ENCODE measurements around the gene NNT. TPM values are rescaled to one million over a fixed set of nuclear protein-coding genes. Genes with fewer than 3 reads are reported as not detected.

The NNT gene
- total and polyA plus RNA-seq, 2 experiments from 2014 or later: 55.3 to 102 TPM

DNA sequence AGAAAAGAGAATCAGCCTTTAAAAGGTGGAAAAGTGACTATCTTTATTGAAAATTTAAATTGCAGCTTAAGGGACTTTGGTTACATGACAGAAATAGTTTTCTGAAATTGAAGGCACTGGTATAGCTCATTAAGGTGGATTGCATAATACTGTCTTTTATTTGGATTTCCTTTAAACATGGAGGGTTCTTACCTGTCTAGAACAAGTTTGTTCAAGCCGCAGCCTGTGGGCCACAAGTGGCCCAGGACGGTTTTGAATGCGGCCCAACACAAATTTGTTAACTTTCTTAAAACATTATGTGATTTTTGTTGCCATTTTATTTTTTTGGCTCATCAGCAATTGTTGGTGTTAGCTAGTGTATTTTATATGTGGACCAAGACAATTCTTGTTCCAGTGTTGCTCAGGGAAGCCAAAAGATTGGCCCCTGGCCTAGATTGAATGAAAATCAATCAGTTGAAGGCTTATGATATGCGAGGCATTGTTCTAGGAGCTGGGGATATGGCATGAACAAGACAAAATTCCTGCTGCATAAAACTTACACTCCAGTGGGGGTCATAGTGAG is 18.0 kb downstream of the NNT start:
- Histone ChIP-seq H3K36me3 (replicated peaks; ENCODE audit: insufficient read depth, low read depth) (no peaks in the 10 kb centered on the region), H3K27me3 (no peaks in the 10 kb centered on the region), H3K79me2 (no peaks in the 10 kb centered on the region), H3K9me3 (ENCODE audit: low read depth) (no peaks in the 10 kb centered on the region), H3K4me2 (no peak overlapping the region), H3K4me1 (ENCODE audit: insufficient read depth) (no peaks in the 10 kb centered on the region), H2AFZ (no peak overlapping the region), H3K9me2 (replicated peaks; ENCODE audit: insufficient read depth) (no peaks in the 10 kb centered on the region), H4K20me1 (ENCODE audit: insufficient read depth, poor library complexity, severe bottlenecking) (no peaks in the 10 kb centered on the region), H3K4me3 (no peak overlapping the region), H3K27ac (no peak overlapping the region)
- DNase-seq (ENCODE audit: low spot score): no peak
- no peak for TF ChIP-seq EZH2 (IDR thresholded peaks at IDR 0.05; ENCODE audit: borderline replicate concordance)
- whole genome bisulfite sequencing (ENCODE audit: low lambda C conversion rate, missing lambda C conversion rate): 93% methylated on average over 4 of the region's 4 CpGs

DNA sequence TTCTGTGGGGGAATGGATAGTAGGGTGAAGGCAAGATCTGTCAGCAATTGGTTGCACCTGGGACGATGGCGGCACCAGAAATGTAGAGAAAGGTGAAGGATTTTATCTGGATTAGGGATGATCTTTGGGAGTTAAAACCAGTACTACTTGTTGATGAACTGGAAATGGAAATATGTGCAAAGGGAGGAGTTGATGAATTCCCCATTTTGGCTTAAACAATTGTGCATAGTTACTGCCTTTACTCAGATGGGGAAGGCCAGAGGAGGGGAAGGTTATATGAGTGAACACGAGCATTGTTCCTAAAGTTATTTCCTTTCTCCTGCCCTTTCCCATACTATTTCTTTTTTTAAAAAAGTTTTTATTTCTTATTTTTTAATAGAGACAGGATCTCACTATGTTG is 19.1 kb downstream of the NNT start:
- H3K27ac ChIP-seq: no peak overlapping the region
- no peaks in the 10 kb centered on the region for H3K36me3 ChIP-seq (replicated peaks; ENCODE audit: insufficient read depth, low read depth)
- 99% methylated on average over 3 of the region's 3 CpGs for WGBS (ENCODE audit: low lambda C conversion rate, missing lambda C conversion rate)

DNA sequence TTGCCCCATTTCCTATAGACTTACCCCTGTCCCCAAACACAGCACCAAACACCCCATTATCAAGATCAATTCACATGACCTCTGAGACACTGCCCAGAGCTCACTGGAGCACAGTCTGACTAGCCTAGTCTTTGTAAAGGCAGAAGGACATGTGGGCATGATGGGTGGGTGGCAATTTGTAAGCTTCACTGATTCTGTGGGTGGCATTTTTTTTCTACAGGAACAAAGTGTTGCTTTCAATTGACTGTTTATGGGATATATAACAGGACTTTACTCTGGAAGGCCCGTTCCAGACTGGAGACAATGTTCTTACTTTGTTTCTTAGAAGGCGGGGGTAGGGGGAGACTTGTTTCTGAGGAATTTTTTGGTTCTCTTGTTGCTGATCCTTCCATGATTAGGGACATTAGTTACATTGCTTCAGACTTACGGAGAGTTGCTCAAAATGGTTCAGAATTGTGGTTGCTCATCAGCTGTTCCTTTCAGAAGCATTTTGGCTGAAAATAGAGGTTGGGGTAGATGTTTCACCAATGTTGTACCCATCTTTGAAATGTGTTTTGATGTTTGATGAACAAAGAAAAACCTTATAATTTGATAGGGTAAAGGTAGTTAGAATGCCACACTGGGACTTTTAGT is 20.2 kb downstream of the NNT start:
- no peak overlapping the region for H2AFZ ChIP-seq

More for the DNA sequence above, 19.1 kb downstream of the NNT start:
- no peaks in the 10 kb centered on the region for H3K27me3 ChIP-seq
- H2AFZ ChIP-seq: no peak overlapping the region
- no peak overlapping the region for H3K4me3 ChIP-seq
- no peaks in the 10 kb centered on the region for H4K20me1 ChIP-seq (ENCODE audit: insufficient read depth, poor library complexity, severe bottlenecking)
- TF ChIP-seq EZH2phosphoT487 (IDR thresholded peaks at IDR 0.05; ENCODE audit: low read depth, severe bottlenecking, unreplicated experiment): no peak
- TF ChIP-seq, protein P1, sequence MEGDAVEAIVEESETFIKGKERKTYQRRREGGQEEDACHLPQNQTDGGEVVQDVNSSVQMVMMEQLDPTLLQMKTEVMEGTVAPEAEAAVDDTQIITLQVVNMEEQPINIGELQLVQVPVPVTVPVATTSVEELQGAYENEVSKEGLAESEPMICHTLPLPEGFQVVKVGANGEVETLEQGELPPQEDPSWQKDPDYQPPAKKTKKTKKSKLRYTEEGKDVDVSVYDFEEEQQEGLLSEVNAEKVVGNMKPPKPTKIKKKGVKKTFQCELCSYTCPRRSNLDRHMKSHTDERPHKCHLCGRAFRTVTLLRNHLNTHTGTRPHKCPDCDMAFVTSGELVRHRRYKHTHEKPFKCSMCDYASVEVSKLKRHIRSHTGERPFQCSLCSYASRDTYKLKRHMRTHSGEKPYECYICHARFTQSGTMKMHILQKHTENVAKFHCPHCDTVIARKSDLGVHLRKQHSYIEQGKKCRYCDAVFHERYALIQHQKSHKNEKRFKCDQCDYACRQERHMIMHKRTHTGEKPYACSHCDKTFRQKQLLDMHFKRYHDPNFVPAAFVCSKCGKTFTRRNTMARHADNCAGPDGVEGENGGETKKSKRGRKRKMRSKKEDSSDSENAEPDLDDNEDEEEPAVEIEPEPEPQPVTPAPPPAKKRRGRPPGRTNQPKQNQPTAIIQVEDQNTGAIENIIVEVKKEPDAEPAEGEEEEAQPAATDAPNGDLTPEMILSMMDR (IDR thresholded peaks at IDR 0.05; ENCODE audit: poor library complexity): no peak
- TF ChIP-seq EZH2 (IDR thresholded peaks at IDR 0.05; ENCODE audit: borderline replicate concordance): no peak
- no peaks in the 10 kb centered on the region for H3K9me3 ChIP-seq (ENCODE audit: low read depth)
- no peaks in the 10 kb centered on the region for H3K9me2 ChIP-seq (replicated peaks; ENCODE audit: insufficient read depth)
- H3K79me2 ChIP-seq: no peaks in the 10 kb centered on the region
- H3K4me2 ChIP-seq: no peak overlapping the region
- DNase-seq (ENCODE audit: low spot score): no peak
- no peaks in the 10 kb centered on the region for H3K4me1 ChIP-seq (ENCODE audit: insufficient read depth)

DNA sequence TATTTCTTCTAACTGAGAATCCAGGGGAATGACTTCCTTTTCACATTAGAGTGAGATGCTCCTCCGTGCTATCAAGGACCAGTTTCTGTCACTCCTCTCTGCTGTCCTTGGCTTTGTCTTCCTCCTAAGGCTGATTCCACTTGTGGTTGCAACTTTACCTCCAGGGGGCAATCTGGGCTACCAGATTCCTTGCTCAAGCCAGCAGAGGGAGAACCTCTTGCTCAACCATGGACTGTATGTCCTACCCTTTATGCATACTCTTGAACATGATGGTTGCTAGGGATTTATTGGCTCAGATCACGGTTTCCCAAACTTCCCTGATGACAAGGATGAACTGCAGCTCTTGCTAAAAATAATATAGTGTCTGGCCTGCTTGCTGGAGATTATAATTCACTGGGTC is 24.0 kb downstream of the NNT start:
- peak; percentile 39 for DNase-seq (ENCODE audit: low spot score)

More for the DNA sequence above, 20.2 kb downstream of the NNT start:
- Histone ChIP-seq H3K79me2 (no peaks in the 10 kb centered on the region), H3K9me2 (replicated peaks; ENCODE audit: insufficient read depth) (no peaks in the 10 kb centered on the region), H3K27ac (no peak overlapping the region), H3K4me2 (no peak overlapping the region), H3K4me1 (ENCODE audit: insufficient read depth) (no peaks in the 10 kb centered on the region), H4K20me1 (ENCODE audit: insufficient read depth, poor library complexity, severe bottlenecking) (no peaks in the 10 kb centered on the region), H3K4me3 (no peak overlapping the region), H3K9me3 (ENCODE audit: low read depth) (no peaks in the 10 kb centered on the region), H3K36me3 (replicated peaks; ENCODE audit: insufficient read depth, low read depth) (no peaks in the 10 kb centered on the region), H3K27me3 (no peaks in the 10 kb centered on the region)
- DNase-seq (ENCODE audit: low spot score): no peak
- WGBS (ENCODE audit: low lambda C conversion rate, missing lambda C conversion rate): 89% methylated on average over 3 of the region's 3 CpGs
- TF ChIP-seq EZH2phosphoT487 (IDR thresholded peaks at IDR 0.05; ENCODE audit: low read depth, severe bottlenecking, unreplicated experiment) (no peak), EZH2 (IDR thresholded peaks at IDR 0.05; ENCODE audit: borderline replicate concordance) (no peak)
- TF ChIP-seq, protein P1 (IDR thresholded peaks at IDR 0.05; ENCODE audit: poor library complexity): no peak

More for the DNA sequence above, 24.0 kb downstream of the NNT start:
- Histone ChIP-seq H3K36me3 (replicated peaks; ENCODE audit: insufficient read depth, low read depth) (no peaks in the 10 kb centered on the region), H3K4me2 (no peak overlapping the region), H3K9me2 (replicated peaks; ENCODE audit: insufficient read depth) (no peaks in the 10 kb centered on the region), H3K27me3 (no peaks in the 10 kb centered on the region), H3K4me1 (ENCODE audit: insufficient read depth) (no peaks in the 10 kb centered on the region), H3K4me3 (no peak overlapping the region), H3K9me3 (ENCODE audit: low read depth) (no peaks in the 10 kb centered on the region), H3K79me2 (peaks cover under 1% of the 10 kb centered on the region), H2AFZ (no peak overlapping the region), H3K27ac (no peak overlapping the region), H4K20me1 (ENCODE audit: insufficient read depth, poor library complexity, severe bottlenecking) (no peaks in the 10 kb centered on the region)
- no peak for TF ChIP-seq EZH2phosphoT487 (IDR thresholded peaks at IDR 0.05; ENCODE audit: low read depth, severe bottlenecking, unreplicated experiment)
- TF ChIP-seq EZH2 (IDR thresholded peaks at IDR 0.05; ENCODE audit: borderline replicate concordance): no peak
- TF ChIP-seq, protein P1 (IDR thresholded peaks at IDR 0.05; ENCODE audit: poor library complexity): peak; percentile 35
- 72% methylated on average over 2 of the region's 2 CpGs for WGBS (ENCODE audit: low lambda C conversion rate, missing lambda C conversion rate)
